ENCODE results near the gene ATRIP. TPM values are rescaled to one million over a fixed set of nuclear protein-coding genes. Genes with fewer than 3 reads are reported as not detected.

Gene ATRIP
- total and polyA plus RNA-seq, 2 of the 8 experiments (the other 6 are each of a cell fraction or from before 2014, with no cell fraction given): 18.5 to 20.2 TPM

GRCh38 chr3:48459331-48459730, 12.8 kb downstream of the ATRIP start:
- ChIA-PET CTCF (ENCODE audit: partially characterized antibody) (interaction anchor here (0.8 to 21.5 kb wide), 7 partner anchors 8 to 90 kb away, joined by 3 to 251 read pairs (median 3); partner anchors contain the start of gene SHISA5), POLR2A (ENCODE audit: partially characterized antibody) (interaction anchor here (0.7 to 8.1 kb wide), 6 partner anchors 11 to 186 kb away, joined by 3 to 83 read pairs (median 3); partner anchors contain the start of gene ATRIP)
- no peak overlapping the region for H3K27ac ChIP-seq (ENCODE audit: low read depth, low read length)
- DNase-seq (ENCODE audit: low read depth in 1 of 2, low spot score in 2 of 2) (no peak), FAIRE-seq (no peak)
- H2BK20ac ChIP-seq (ENCODE audit: low read length): no peak overlapping the region
- no peak overlapping the region for H2BK15ac ChIP-seq (ENCODE audit: low read length)
- no peak overlapping the region for H3K4ac ChIP-seq (replicated peaks; ENCODE audit: insufficient read length, low read depth, low read length)
- no peak overlapping the region for H3K9ac ChIP-seq (replicated peaks in 1 of 4; ENCODE audit: extremely low read depth in 1 of 4, low read depth in 3 of 4, low read length in 3 of 4)
- H3K23ac ChIP-seq (ENCODE audit: insufficient read length): no peak overlapping the region
- no peak overlapping the region for H3K14ac ChIP-seq (ENCODE audit: insufficient read length)
- H2BK12ac ChIP-seq (ENCODE audit: low read depth, low read length): no peak overlapping the region
- H2BK5ac ChIP-seq (ENCODE audit: low read depth, low read length): no peak overlapping the region
- no peaks in the 10 kb centered on the region for H3K23me2 ChIP-seq (ENCODE audit: low read depth, low read length)
- no peak overlapping the region for H4K5ac ChIP-seq (ENCODE audit: insufficient read length, low read depth, low read length)
- H3K9me3 ChIP-seq (ENCODE audit: insufficient read depth in 2 of 2, low read depth in 1 of 2, low read length in 1 of 2): no peaks in the 10 kb centered on the region
- no peak overlapping the region for H3K4me2 ChIP-seq (ENCODE audit: insufficient read depth in 1 of 2, low read depth in 2 of 2, low read length in 2 of 2)
- WGBS, 2 experiments (ENCODE audit: extremely low coverage in 1 of 2, insufficient coverage in 1 of 2, insufficient read length in 1 of 2, insufficient replicate concordance in 2 of 2, low coverage in 1 of 2, low lambda C conversion rate in 2 of 2, missing lambda C conversion rate in 1 of 2): 86% methylated on average over 3 of the region's 3 CpGs; no CpG with 5 or more reads in 1 of the 2 experiments
- H2BK120ac ChIP-seq (replicated peaks; ENCODE audit: low read depth, low read length): no peak overlapping the region
- no peak overlapping the region for H2AK5ac ChIP-seq (ENCODE audit: low read depth, low read length)
- H3K27me3 ChIP-seq (replicated peaks in 1 of 4; ENCODE audit: control insufficient read depth in 3 of 4, extremely low read depth in 1 of 4, insufficient read depth in 3 of 4, low read length in 3 of 4): no peaks in the 10 kb centered on the region
- H3K18ac ChIP-seq (ENCODE audit: extremely low read depth, low read length): no peak overlapping the region
- H3K4me3 ChIP-seq (ENCODE audit: extremely low read depth in 1 of 4, insufficient read depth in 2 of 4, low read depth in 3 of 4, low read length in 4 of 4): no peak overlapping the region
- H3K4me1 ChIP-seq (replicated peaks in 1 of 4; ENCODE audit: control insufficient read depth in 3 of 4, insufficient read depth in 4 of 4, low read length in 3 of 4): no peaks in the 10 kb centered on the region
- no peaks in the 10 kb centered on the region; the same call in 1 of the 2 replicates for H3K79me1 ChIP-seq (ENCODE audit: low read depth, low read length)
- H3K36me3 ChIP-seq (ENCODE audit: control insufficient read depth in 2 of 4, insufficient read depth in 4 of 4, low read length in 3 of 4): peaks cover 14 to 52% (median 38%) of the 10 kb centered on the region in 4 experiments
- no peak overlapping the region for H4K8ac ChIP-seq (ENCODE audit: extremely low read depth, insufficient read depth, low read length)
- no peak overlapping the region for H3K56ac ChIP-seq (replicated peaks; ENCODE audit: insufficient read length, low read depth, low read length)
- H4K20me1 ChIP-seq (replicated peaks in 1 of 2; ENCODE audit: control insufficient read depth in 1 of 2, insufficient read depth in 2 of 2, low read length in 2 of 2): peaks cover 0 to 7% of the 10 kb centered on the region in 2 experiments
- H2AFZ ChIP-seq (ENCODE audit: low read length): no peak overlapping the region
- no peak overlapping the region for H4K91ac ChIP-seq (replicated peaks; ENCODE audit: insufficient read length, low read length)
- no peaks in the 10 kb centered on the region for H3K79me2 ChIP-seq (ENCODE audit: control insufficient read depth in 1 of 2, insufficient read depth in 2 of 2, low read length in 2 of 2)
- TF ChIP-seq USF2 (IDR thresholded peaks at IDR 0.05; ENCODE audit: low read length) (no peak), TBP (IDR thresholded peaks at IDR 0.05; ENCODE audit: low read depth, low read length) (no peak), RNF2 (IDR thresholded peaks at IDR 0.05; ENCODE audit: borderline replicate concordance, low read depth, low read length, missing control alignments, poor library complexity, severe bottlenecking) (no peak), POLR2A (IDR thresholded peaks at IDR 0.05; ENCODE audit: control extremely low read depth in 1 of 2, low read depth in 2 of 2, low read length in 2 of 2) (no peak), CHD1 (IDR thresholded peaks at IDR 0.05; ENCODE audit: low read depth, low read length) (no peak), BACH1 (IDR thresholded peaks at IDR 0.05; ENCODE audit: low read length) (no peak), FOSL1 (IDR thresholded peaks at IDR 0.05; ENCODE audit: insufficient read depth, low read depth, low read length) (no peak), CHD2 (IDR thresholded peaks at IDR 0.05; ENCODE audit: low read length) (no peak), ATF3 (IDR thresholded peaks at IDR 0.05; ENCODE audit: insufficient read depth, low read depth, low read length) (no peak)

Measured in H1 (cell line).